ENCODE measurements around the gene SPACA7. TPM values are rescaled to one million over a fixed set of nuclear protein-coding genes. Genes with fewer than 3 reads are reported as not detected.

SPACA7 gene
- total and polyA plus RNA-seq, 10 of the 15 experiments (the other 5 are each of a cell fraction or from before 2014, with no cell fraction given): not detected

- POLR2A ChIA-PET: no interaction called here
- FAIRE-seq (no peak), DNase-seq (ENCODE audit: low read depth, low spot score) (no peak), ATAC-seq (no peak)
- in situ Hi-C loops (cut with MboI) (loop anchor here (25.0 kb wide), 1 partner anchor 1359 kb away; no protein-coding TSS in a partner anchor), intact Hi-C loops (cut with micrococcal nuclease; ENCODE audit: unreplicated experiment) (loop anchor here (10.0 kb wide), 1 partner anchor 158 kb away; no protein-coding TSS in a partner anchor)
- no peak overlapping the region for H3K9ac ChIP-seq (ENCODE audit: control insufficient read depth, insufficient read depth, low read length)
- no peaks in the 10 kb centered on the region for H3K27me3 ChIP-seq (replicated peaks in 1 of 2; ENCODE audit: control insufficient read depth in 2 of 2, insufficient read depth in 2 of 2, low read length in 1 of 2)
- H3K4me1 ChIP-seq (ENCODE audit: control insufficient read depth, insufficient read depth, low read length): no peaks in the 10 kb centered on the region
- no peaks in the 10 kb centered on the region for H4K20me1 ChIP-seq (ENCODE audit: control insufficient read depth, insufficient read depth)
- SMC1A ChIA-PET (ENCODE audit: uncharacterized antibody, unreplicated experiment): interaction anchor here (0.6 kb wide), 1 partner anchor 129 kb away, joined by 3 read pairs; no protein-coding TSS in a partner anchor
- BruUV-seq (replicated peaks): no TSS peak
- H3K27ac ChIP-seq (ENCODE audit: control insufficient read depth, insufficient read depth): no peak overlapping the region
- no peaks in the 10 kb centered on the region for H3K79me2 ChIP-seq (ENCODE audit: control insufficient read depth, insufficient read depth, low read length)
- RAD21 ChIA-PET (ENCODE audit: unreplicated experiment): no interaction called here
- 39% methylated on average over 12 of the region's 12 CpGs for WGBS (ENCODE audit: insufficient coverage, insufficient replicate concordance, low lambda C conversion rate, missing lambda C conversion rate)
- no peaks in the 10 kb centered on the region for H3K36me3 ChIP-seq (ENCODE audit: control insufficient read depth in 2 of 2, insufficient read depth in 2 of 2, low read length in 1 of 2)
- no peak overlapping the region for H3K4me3 ChIP-seq
- CTCF ChIA-PET: no interaction called here
- TF ChIP-seq FOXK2 (IDR thresholded peaks at IDR 0.05): no peak
- TF ChIP-seq MEF2A (IDR thresholded peaks at IDR 0.05; ENCODE audit: insufficient read depth, low read depth, low read length): no peak
- TF ChIP-seq NR2F1 (conservative IDR thresholded peaks at IDR 0.05): no peak
- TF ChIP-seq, protein P1, sequence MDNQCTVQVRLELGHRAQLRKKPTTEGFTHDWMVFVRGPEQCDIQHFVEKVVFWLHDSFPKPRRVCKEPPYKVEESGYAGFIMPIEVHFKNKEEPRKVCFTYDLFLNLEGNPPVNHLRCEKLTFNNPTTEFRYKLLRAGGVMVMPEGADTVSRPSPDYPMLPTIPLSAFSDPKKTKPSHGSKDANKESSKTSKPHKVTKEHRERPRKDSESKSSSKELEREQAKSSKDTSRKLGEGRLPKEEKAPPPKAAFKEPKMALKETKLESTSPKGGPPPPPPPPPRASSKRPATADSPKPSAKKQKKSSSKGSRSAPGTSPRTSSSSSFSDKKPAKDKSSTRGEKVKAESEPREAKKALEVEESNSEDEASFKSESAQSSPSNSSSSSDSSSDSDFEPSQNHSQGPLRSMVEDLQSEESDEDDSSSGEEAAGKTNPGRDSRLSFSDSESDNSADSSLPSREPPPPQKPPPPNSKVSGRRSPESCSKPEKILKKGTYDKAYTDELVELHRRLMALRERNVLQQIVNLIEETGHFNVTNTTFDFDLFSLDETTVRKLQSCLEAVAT (IDR thresholded peaks at IDR 0.05): no peak
- no peak for TF ChIP-seq ZNF207 (IDR thresholded peaks at IDR 0.05; ENCODE audit: borderline replicate concordance)
- TF ChIP-seq CEBPZ (IDR thresholded peaks at IDR 0.05; ENCODE audit: low read depth, low read length): no peak
- TF ChIP-seq KAT2A (conservative IDR thresholded peaks at IDR 0.05; ENCODE audit: control insufficient read depth, low read depth, low read length): no peak
- no peak for TF ChIP-seq NBN (IDR thresholded peaks at IDR 0.05)
- TF ChIP-seq HDAC6 (IDR thresholded peaks at IDR 0.05; ENCODE audit: unreplicated experiment): no peak
- H3K9me3 ChIP-seq (replicated peaks; ENCODE audit: control insufficient read depth, insufficient read depth, low read length): no peaks in the 10 kb centered on the region
- H3K4me2 ChIP-seq (ENCODE audit: control insufficient read depth, insufficient read depth): no peak overlapping the region
- H2AFZ ChIP-seq (ENCODE audit: control insufficient read depth, low read depth, low read length): no peak overlapping the region
Observed at GRCh38 chr13:112446347-112446861, 70.2 kb downstream of the SPACA7 start.
